Suprapubic skin (tissue), 4 donors: ENCODE results near the gene FAM3C. TPM values are rescaled to one million over a fixed set of nuclear protein-coding genes. Genes with fewer than 3 reads are reported as not detected.
A peak's percentile ranks its signal among the peaks of the same experiment; 100 is the strongest.
"Not testable (repeated sequence)": the region's sequence is repeated elsewhere in the genome, so short reads cannot be mapped to it uniquely, and the experiment has no call there.

Source experiments
- DNase-seq, 2 donors: peaks; one replicate each; pipeline ENCODE4 v3.0.0-alpha.2; 2019; ENCODE audit warnings: low spot score in 2 of 2
- H3K27ac ChIP-seq: fragments of 200-600 bp; sonication (generic); one replicate; pipeline ENCODE4 v1.5.1; 2019
- H3K27me3 ChIP-seq: fragments of 200-600 bp; sonication (generic); one replicate; pipeline ENCODE4 v1.5.1; 2019
- H3K36me3 ChIP-seq: fragments of 200-600 bp; sonication (generic); one replicate; pipeline ENCODE4 v1.5.1; 2019
- H3K4me1 ChIP-seq: fragments of 200-600 bp; sonication (generic); one replicate; pipeline ENCODE4 v1.5.1; 2019
- H3K4me3 ChIP-seq: fragments of 200-600 bp; sonication (generic); one replicate; pipeline ENCODE4 v1.5.1; 2019; ENCODE audit warnings: mild to moderate bottlenecking
- H3K9me3 ChIP-seq: fragments of 200-600 bp; sonication (generic); one replicate; pipeline ENCODE4 v1.5.1; 2019
- CTCF ChIP-seq, 2 donors: fragments of 200-600 bp in 1 of 2; fragments of 450-650 bp in 1 of 2; sonication (generic) in 1 of 2; IDR thresholded peaks; one replicate each; pipeline ENCODE4 v1.5.1; 2016 to 2019; ENCODE audit warnings: antibody characterized with exemption in 2 of 2, mild to moderate bottlenecking in 1 of 2, moderate library complexity in 1 of 2
- EP300 ChIP-seq: sonication (generic); formaldehyde crosslinking; IDR thresholded peaks from one replicate; pipeline ENCODE4 v1.6.1; 2017; ENCODE audit warnings: antibody characterized with exemption
- POLR2A ChIP-seq, 2 donors: fragments of 450-650 bp; IDR thresholded peaks; one replicate each; pipeline ENCODE4 v1.6.1; 2017; ENCODE audit warnings: antibody characterized with exemption in 2 of 2, mild to moderate bottlenecking in 2 of 2, moderate library complexity in 2 of 2
- POLR2AphosphoS5 ChIP-seq, 3 donors: sonication (generic); formaldehyde crosslinking; IDR thresholded peaks; one replicate each; pipeline ENCODE4 v1.6.1; 2017; ENCODE audit warnings: antibody characterized with exemption in 3 of 3
- WGBS: methylation state at CpG from one replicate; pipeline ENCODE4 v1.1.5; 2018; 5-methylcytosine and 5-hydroxymethylcytosine counted together
- total RNA-seq, 4 donors: library from RNA; depleted of rRNA; stranded (reverse); fragments of >200 nt; gene quantifications; one replicate each; pipeline ENCODE4 v1.1.0, GENCODE V29; 2016

FAM3C gene
- total RNA-seq, 4 donors from 2014 or later, result 31.8 to 39.1 (median 35.9) TPM

- Histone ChIP-seq H3K4me1 (peaks cover 19% of the 10 kb centered on the region), H3K9me3 (no peaks in the 10 kb centered on the region), H3K27me3 (peaks cover 51% of the 10 kb centered on the region), H3K4me3 (no peak overlapping the region), H3K27ac (no peak overlapping the region), H3K36me3 (no peaks in the 10 kb centered on the region)
- no peak for DNase-seq
- no peak for TF ChIP-seq POLR2A (IDR thresholded peaks at IDR 0.05)
- TF ChIP-seq CTCF (IDR thresholded peaks at IDR 0.05), result no peak
- no peak for TF ChIP-seq POLR2AphosphoS5 (IDR thresholded peaks at IDR 0.05)
- no peak for TF ChIP-seq EP300
- 65% methylated on average over 5 of the region's 5 CpGs for WGBS
Measured at GRCh38 chr7:121327671-121328070, 68.4 kb downstream of the FAM3C start.

- 82% methylated on average over 5 of the region's 5 CpGs for WGBS
- H3K9me3 ChIP-seq, result no peaks in the 10 kb centered on the region
- H3K36me3 ChIP-seq, result no peaks in the 10 kb centered on the region
- no peak for DNase-seq
- TF ChIP-seq POLR2A (IDR thresholded peaks at IDR 0.05) (no peak), EP300 (no peak)
- H3K27me3 ChIP-seq, result peaks cover 12% of the 10 kb centered on the region
- H3K27ac ChIP-seq, result no peak overlapping the region
- no peak overlapping the region for H3K4me3 ChIP-seq
- H3K4me1 ChIP-seq, result peaks cover 1% of the 10 kb centered on the region
Measured at GRCh38 chr7:121323515-121324302, 72.4 kb downstream of the FAM3C start.

GRCh38 chr7:121322460-121322859 lies 73.6 kb downstream of the FAM3C start:
- TF ChIP-seq POLR2AphosphoS5 (IDR thresholded peaks at IDR 0.05), result no peak
- TF ChIP-seq CTCF (IDR thresholded peaks at IDR 0.05), result no peak
- no peak for TF ChIP-seq EP300
- no peak for TF ChIP-seq POLR2A (IDR thresholded peaks at IDR 0.05)
- DNase-seq, result no peak
- 89% methylated on average over 3 of the region's 3 CpGs for WGBS

GRCh38 chr7:121315170-121315569 lies 80.9 kb downstream of the FAM3C start:
- not testable (repeated sequence) for H3K4me3 ChIP-seq, H3K27me3 ChIP-seq, H3K9me3 ChIP-seq, H3K27ac ChIP-seq, DNase-seq, H3K36me3 ChIP-seq
- whole genome bisulfite sequencing, result 90% methylated on average over 2 of the region's 3 CpGs
- peaks cover 18% of the 10 kb centered on the region for H3K4me1 ChIP-seq

More at GRCh38 chr7:121322460-121322859, 73.6 kb downstream of the FAM3C start:
- no peaks in the 10 kb centered on the region for H3K9me3 ChIP-seq
- H3K27me3 ChIP-seq, result peaks cover 2% of the 10 kb centered on the region
- H3K4me3 ChIP-seq, result no peak overlapping the region
- H3K36me3 ChIP-seq, result no peaks in the 10 kb centered on the region
- H3K27ac ChIP-seq, result no peak overlapping the region
- H3K4me1 ChIP-seq, result no peaks in the 10 kb centered on the region

- H3K4me3 ChIP-seq, result peak overlapping the region; percentile 22
- DNase-seq, result no peak
- H3K4me1 ChIP-seq, result peaks cover 18% of the 10 kb centered on the region
- TF ChIP-seq CTCF (IDR thresholded peaks at IDR 0.05) (no peak), EP300 (no peak), POLR2A (IDR thresholded peaks at IDR 0.05) (no peak), POLR2AphosphoS5 (IDR thresholded peaks at IDR 0.05) (no peak)
- H3K27ac ChIP-seq, result peak overlapping the region; percentile 34
- no peaks in the 10 kb centered on the region for H3K9me3 ChIP-seq
- WGBS, result 27% methylated on average over 9 of the region's 9 CpGs
- no peaks in the 10 kb centered on the region for H3K27me3 ChIP-seq
- H3K36me3 ChIP-seq, result no peaks in the 10 kb centered on the region
Measured at GRCh38 chr7:121313793-121314676, 82.1 kb downstream of the FAM3C start.

- no peaks in the 10 kb centered on the region for H3K36me3 ChIP-seq
- H3K4me1 ChIP-seq, result peaks cover 18% of the 10 kb centered on the region
- peak overlapping the region; percentile 62 for H3K27ac ChIP-seq
- H3K4me3 ChIP-seq, result peak overlapping the region; percentile 22
- WGBS, result 19% methylated on average over 3 of the region's 3 CpGs
- no peaks in the 10 kb centered on the region for H3K9me3 ChIP-seq
- no peak for TF ChIP-seq POLR2AphosphoS5 (IDR thresholded peaks at IDR 0.05)
- no peak for TF ChIP-seq CTCF (IDR thresholded peaks at IDR 0.05)
- no peak for TF ChIP-seq EP300
- TF ChIP-seq POLR2A (IDR thresholded peaks at IDR 0.05), result no peak
- no peak for DNase-seq
- no peaks in the 10 kb centered on the region for H3K27me3 ChIP-seq
Measured at GRCh38 chr7:121313220-121313792, 82.8 kb downstream of the FAM3C start.
